ENCODE data around the gene TP53TG3D.
"Not testable (repeated sequence)": the region's sequence is repeated elsewhere in the genome, so short reads cannot be mapped to it uniquely, and the experiment has no call there.

Gene TP53TG3D

GRCh38 chr16:32252986-32253385 is at the start of gene TP53TG3D:
TP53TG3D (plus strand) TSS chr16:32253286; CDS start chr16:32253354, 68 bp downstream.
- not testable (repeated sequence) for DNase-seq

GRCh38 chr16:32253507-32253906 is 421 bp downstream of the TP53TG3D start:
- DNase-seq: not testable (repeated sequence)

DNA sequence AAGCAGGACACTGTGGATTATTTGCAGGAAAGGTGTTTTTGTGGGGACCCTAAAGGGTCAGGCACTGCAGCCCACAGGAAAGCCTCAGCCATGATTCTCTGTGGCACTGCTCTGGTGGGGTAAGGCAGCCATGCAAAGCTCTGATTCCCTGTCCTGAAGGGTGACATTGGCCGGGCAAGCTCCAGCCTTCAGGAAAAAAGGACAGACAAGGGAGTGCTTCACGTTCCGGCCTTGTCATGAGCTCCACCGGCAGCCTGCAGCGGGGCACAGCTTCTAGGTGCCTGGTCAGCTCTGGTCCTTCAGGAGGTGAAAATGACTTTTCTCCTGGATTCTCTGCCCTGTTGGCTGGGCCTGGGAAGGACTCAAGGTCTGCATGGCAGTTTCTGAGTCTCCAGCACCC is 8.4 kb downstream of the TP53TG3D start:
- DNase-seq: not testable (repeated sequence)

DNA sequence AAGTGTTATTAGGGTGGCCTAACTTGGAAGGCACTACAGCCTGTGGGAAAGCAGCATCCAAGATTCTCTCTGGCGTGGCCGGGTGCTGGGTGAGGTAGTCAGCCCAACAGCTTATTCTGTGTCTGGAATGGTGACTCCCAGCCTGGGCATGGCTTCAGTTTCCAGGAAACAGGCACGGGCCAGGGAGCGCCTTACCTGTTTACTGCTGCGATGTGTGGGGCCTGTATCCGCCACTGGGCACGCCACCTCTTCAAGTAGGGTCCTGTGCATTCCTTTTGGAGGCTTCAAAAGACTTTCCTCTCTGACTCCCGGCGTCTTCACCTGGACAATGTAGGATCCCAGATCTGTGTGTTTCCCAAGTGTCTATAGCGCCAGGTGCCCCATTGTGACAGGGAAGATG is 10.5 kb downstream of the TP53TG3D start:
- not testable (repeated sequence) for DNase-seq

DNA sequence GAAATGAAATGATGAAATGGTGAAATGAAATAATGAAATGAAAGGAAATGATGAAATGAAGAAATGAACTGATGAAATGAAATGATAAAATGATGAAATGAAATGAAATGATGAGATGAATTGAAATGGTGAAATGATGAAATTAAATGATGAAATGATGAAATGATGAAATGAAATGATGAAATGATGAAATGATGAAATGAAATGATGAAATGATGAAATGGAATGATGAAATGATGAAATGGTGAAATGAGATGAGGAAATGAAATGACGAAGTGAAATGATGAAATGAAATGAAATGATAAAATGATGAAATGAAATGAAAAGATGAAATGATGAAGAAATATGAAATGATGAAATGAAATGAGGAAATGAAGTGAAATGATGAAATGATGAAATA is 28.8 kb downstream of the TP53TG3D start:
- DNase-seq: not testable (repeated sequence)

DNA sequence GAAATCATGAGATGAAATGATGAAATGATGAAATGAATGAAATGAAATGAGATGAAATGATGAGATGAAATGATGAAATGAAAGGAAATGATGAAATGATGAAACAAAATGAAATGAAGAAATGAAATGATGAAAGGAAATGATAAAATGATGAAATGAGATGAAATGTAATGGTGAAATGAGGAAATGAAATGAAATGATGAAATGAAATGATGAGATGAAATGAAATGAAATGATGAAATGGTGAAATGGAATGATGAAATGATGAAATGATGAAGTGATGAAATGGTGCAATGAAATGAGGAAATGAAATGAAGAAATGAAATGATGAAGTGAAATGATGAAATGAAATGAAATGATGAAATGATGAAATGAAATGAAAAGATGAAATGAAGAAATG is 29.9 kb downstream of the TP53TG3D start:
- not testable (repeated sequence) for DNase-seq

GRCh38 chr16:32283917-32284495 is 30.9 kb downstream of the TP53TG3D start:
- DNase-seq: not testable (repeated sequence)

GRCh38 chr16:32284800-32285796 is 32.0 kb downstream of the TP53TG3D start:
- not testable (repeated sequence) for DNase-seq

DNA sequence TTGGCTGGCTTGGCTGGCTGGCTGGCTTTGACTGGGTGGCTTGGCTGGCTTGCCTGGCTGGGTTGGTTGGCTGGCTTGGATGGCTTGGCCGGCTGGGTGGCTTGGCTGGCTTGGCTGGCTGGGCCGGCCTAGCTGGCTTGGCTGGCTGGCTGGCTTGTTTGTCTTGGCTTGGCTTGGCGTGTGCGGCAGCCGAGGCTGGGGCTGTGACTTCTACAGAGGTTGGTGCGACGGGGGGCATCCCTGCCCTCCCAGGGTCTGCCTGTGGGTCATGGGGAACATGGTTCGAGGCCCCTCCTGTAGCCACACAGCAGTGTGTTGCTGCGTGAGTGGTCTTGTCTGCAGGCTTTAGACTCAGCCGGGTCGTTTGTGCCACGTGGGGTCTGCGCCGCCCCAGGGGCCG is 33.1 kb downstream of the TP53TG3D start:
- DNase-seq: not testable (repeated sequence)

DNA sequence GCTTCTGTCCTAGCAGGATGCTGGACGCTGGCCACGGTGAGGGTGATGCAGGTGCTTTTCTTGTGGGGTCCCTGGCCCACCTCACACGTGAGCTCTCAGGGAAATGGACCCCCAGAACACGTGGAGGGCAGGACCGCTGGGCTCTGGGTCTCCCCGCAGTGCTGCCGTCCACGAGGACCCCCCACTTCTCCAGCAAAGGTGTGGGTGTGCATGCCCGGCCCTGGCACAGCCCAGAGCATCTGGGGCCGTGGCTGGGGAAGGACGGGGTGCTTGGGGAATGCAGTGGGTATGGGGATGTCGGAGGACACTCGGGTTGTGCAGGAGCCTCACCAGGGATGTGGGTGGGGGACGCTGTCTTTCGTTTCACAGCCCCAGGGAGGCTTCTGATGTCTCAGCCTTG is 34.7 kb downstream of the TP53TG3D start:
- not testable (repeated sequence) for DNase-seq

DNA sequence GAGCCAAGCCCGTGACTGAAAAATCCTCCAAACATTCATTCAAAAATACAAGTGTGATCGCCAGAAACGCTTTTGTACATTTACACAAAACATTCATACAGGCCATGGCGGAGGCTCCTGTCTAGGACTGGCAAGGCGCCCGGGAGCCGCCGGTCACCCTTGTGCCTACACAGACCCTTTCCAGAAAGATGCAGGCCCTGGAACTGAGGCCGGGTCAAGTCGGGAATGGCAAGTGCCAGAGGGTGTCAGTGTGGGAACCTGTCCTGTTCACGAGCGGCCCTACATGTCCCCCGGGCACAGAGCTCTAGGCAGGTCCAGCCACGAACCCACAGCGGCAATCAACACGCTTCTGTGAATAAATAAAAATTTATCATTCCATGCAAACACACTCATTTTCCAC is 36.1 kb downstream of the TP53TG3D start:
- DNase-seq: not testable (repeated sequence)

GRCh38 chr16:32302776-32303175 is 49.7 kb downstream of the TP53TG3D start:
- not testable (repeated sequence) for DNase-seq
